Epithelial cell of prostate (primary cell): ENCODE results near the gene CCDC18.
"Not testable (repeated sequence)": the region's sequence is repeated elsewhere in the genome, so short reads cannot be mapped to it uniquely, and the experiment has no call there.

Experiments used
- DNase-seq: peaks from one replicate; pipeline ENCODE4 v3.0.0-alpha.2; 2011; ENCODE audit warnings: low read depth, low spot score
- H3K27ac ChIP-seq: fragments of 450-650 bp; 2 replicates; pipeline ENCODE4 v1.5.1; 2017; ENCODE audit warnings: mild to moderate bottlenecking

The CCDC18 gene

GRCh38 chr1:93170141-93170678 is 10.3 kb upstream of the CCDC18 start:
- DNase-seq, H3K27ac ChIP-seq: not testable (repeated sequence)

GRCh38 chr1:93171549-93172034 is 8.9 kb upstream of the CCDC18 start:
- no peak overlapping the region for H3K27ac ChIP-seq
- DNase-seq = no peak

GRCh38 chr1:93172778-93173177 is 7.7 kb upstream of the CCDC18 start:
- DNase-seq = no peak
- no peak overlapping the region for H3K27ac ChIP-seq

GRCh38 chr1:93174638-93175037 is 5.9 kb upstream of the CCDC18 start:
- not testable (repeated sequence) for DNase-seq, H3K27ac ChIP-seq

- no peak for DNase-seq
- H3K27ac ChIP-seq = no peak overlapping the region
These were observed 2.5 kb upstream of the CCDC18 start for GRCh38 chr1:93177991-93178390.

- no peak for DNase-seq
- no peak overlapping the region for H3K27ac ChIP-seq
These were observed 2.1 kb upstream of the CCDC18 start for GRCh38 chr1:93178418-93178817.

GRCh38 chr1:93179886-93180722 is 420 bp upstream of the CCDC18 start, which contains the start of gene TMED5:
TSS of gene TMED5 (minus strand) at chr1:93180413. CDS start at chr1:93180242, 171 bp downstream.
- peak within 1 kb of the TSS; percentile 99 for H3K27ac ChIP-seq

GRCh38 chr1:93186667-93187066 is 6.1 kb downstream of the CCDC18 start:
- H3K27ac ChIP-seq = no peak overlapping the region
- DNase-seq = no peak

More at GRCh38 chr1:93179886-93180722, 420 bp upstream of the CCDC18 start, which contains the start of gene TMED5:
- peak; percentile 90 for DNase-seq

- no peak for DNase-seq
- H3K27ac ChIP-seq = no peak overlapping the region
These were observed 9.9 kb downstream of the CCDC18 start for GRCh38 chr1:93190432-93190831.

- no peak overlapping the region for H3K27ac ChIP-seq
- no peak for DNase-seq
These were observed 13.9 kb downstream of the CCDC18 start for GRCh38 chr1:93194231-93194990.

- no peak overlapping the region for H3K27ac ChIP-seq
- no peak for DNase-seq
These were observed 16.1 kb downstream of the CCDC18 start for GRCh38 chr1:93196591-93196990.

- no peak for DNase-seq
- H3K27ac ChIP-seq = no peak overlapping the region
These were observed 18.6 kb downstream of the CCDC18 start for GRCh38 chr1:93199150-93199549.

- DNase-seq = no peak
- H3K27ac ChIP-seq = no peak overlapping the region
These were observed 19.6 kb downstream of the CCDC18 start for GRCh38 chr1:93200086-93200620.

GRCh38 chr1:93200714-93201113 is 20.2 kb downstream of the CCDC18 start:
- no peak overlapping the region for H3K27ac ChIP-seq
- DNase-seq = no peak

GRCh38 chr1:93205892-93206566 is 25.5 kb downstream of the CCDC18 start:
- no peak overlapping the region for H3K27ac ChIP-seq
- no peak for DNase-seq

- H3K27ac ChIP-seq = no peak overlapping the region
- no peak for DNase-seq
These were observed 26.0 kb downstream of the CCDC18 start for GRCh38 chr1:93206567-93206954.

- DNase-seq = no peak
- H3K27ac ChIP-seq = no peak overlapping the region
These were observed 26.7 kb downstream of the CCDC18 start for GRCh38 chr1:93207211-93207610.

GRCh38 chr1:93215322-93215721 is 34.8 kb downstream of the CCDC18 start:
- DNase-seq = no peak
- H3K27ac ChIP-seq = no peak overlapping the region

GRCh38 chr1:93219443-93219842 is 38.9 kb downstream of the CCDC18 start:
- DNase-seq = no peak
- no peak overlapping the region for H3K27ac ChIP-seq

- DNase-seq, H3K27ac ChIP-seq: not testable (repeated sequence)
These were observed 40.2 kb downstream of the CCDC18 start for GRCh38 chr1:93220716-93221115.
